Stomach (tissue), 9 donors: ENCODE measurements around the gene DLG2. TPM values are rescaled to one million over a fixed set of nuclear protein-coding genes. Genes with fewer than 3 reads are reported as not detected.
"Not testable (repeated sequence)": the region's sequence is repeated elsewhere in the genome, so short reads cannot be mapped to it uniquely, and the experiment has no call there.

Source experiments
- DNase-seq, 2 donors: peaks; one replicate each; pipeline versions ENCODE4 v3.0.0 to v3.0.0-alpha.2; 2013 to 2019
- H3K27ac ChIP-seq, 5 donors: fragments of 200-600 bp in 4 of 5; sonication (generic) in 4 of 5; one replicate each; pipeline ENCODE4 v1.5.1; 2013 to 2019; ENCODE audit warnings: mild to moderate bottlenecking in 1 of 5, moderate library complexity in 1 of 5
- H3K27me3 ChIP-seq, 3 donors: fragments of 200-600 bp; sonication (generic); one replicate each; pipeline ENCODE4 v1.5.1; 2017 to 2019; ENCODE audit warnings: mixed run types in 1 of 3
- H3K36me3 ChIP-seq, 4 donors: fragments of 200-600 bp; sonication (generic); 1 replicate in 3 of 4; 2 replicates in 1 of 4; pipeline ENCODE4 v1.5.1; 2016 to 2019
- H3K4me1 ChIP-seq, 4 donors: fragments of 200-600 bp; sonication (generic); one replicate each; pipeline ENCODE4 v1.5.1; 2016 to 2019
- H3K4me3 ChIP-seq, 4 donors: fragments of 200-600 bp; sonication (generic) in 3 of 4; one replicate each; pipeline ENCODE4 v1.5.1; 2016 to 2019; ENCODE audit warnings: mild to moderate bottlenecking in 1 of 4
- H3K9me3 ChIP-seq, 4 donors: fragments of 200-600 bp; sonication (generic); one replicate each; pipeline ENCODE4 v1.5.1; 2016 to 2019
- CTCF ChIP-seq, 7 experiments: fragments of 450-650 bp in 4 of 7; fragments of 200-600 bp in 3 of 7; sonication (generic) in 3 of 7; IDR thresholded peaks; one replicate each; pipeline ENCODE4 v1.5.1; 2016 to 2019; ENCODE audit warnings: antibody characterized with exemption in 7 of 7, control low read depth in 2 of 7, mild to moderate bottlenecking in 1 of 7
- EP300 ChIP-seq: sonication (generic); formaldehyde crosslinking; IDR thresholded peaks from one replicate; pipeline ENCODE4 v1.6.1; 2017; ENCODE audit warnings: antibody characterized with exemption
- POLR2A ChIP-seq, 4 donors: fragments of 450-650 bp; IDR thresholded peaks; one replicate each; pipeline ENCODE4 v1.6.1; 2016; ENCODE audit warnings: antibody characterized with exemption in 4 of 4, control low read depth in 2 of 4, mild to moderate bottlenecking in 1 of 4, moderate library complexity in 1 of 4
- POLR2AphosphoS5 ChIP-seq, 3 donors: sonication (generic); formaldehyde crosslinking; IDR thresholded peaks; one replicate each; pipeline ENCODE4 v1.6.1; 2016; ENCODE audit warnings: antibody characterized with exemption in 3 of 3
- WGBS, 5 donors: extraction: QIAGEN DNeasy Blood & Tissue Kit in 3 of 5; methylation state at CpG; one replicate each; pipeline versions ENCODE4 v1.1.5 to v1.1.7; 2013 to 2018; 5-methylcytosine and 5-hydroxymethylcytosine counted together
- intact Hi-C: fragments of 100-400 bp; cut with DNase I; formaldehyde crosslinking; loops from one replicate; pipeline ENCODE4 v1.15.1; 2023; ENCODE audit warnings: low total_unique reads
- polyA plus RNA-seq, 3 donors: library from polyadenylated mRNA; stranded (reverse); fragments of 200-250 nt; gene quantifications; one replicate each; pipeline ENCODE4 v1.2.3, GENCODE V29; 2013
- total RNA-seq, 5 donors: library from RNA; depleted of rRNA; stranded (reverse); fragments of >200 nt; gene quantifications; one replicate each; pipeline versions ENCODE4 v1.1.0 to v1.2.3, GENCODE V29; 2014 to 2016
- donor health status: healthy with polysubstance abuse.
- donor health status: Bipolar disorder and iron deficiency.
- donor health status: healthy.

The DLG2 gene
- total and polyA plus RNA-seq, 8 donors, result 1.3 to 19.1 (median 3.5) TPM

DNA sequence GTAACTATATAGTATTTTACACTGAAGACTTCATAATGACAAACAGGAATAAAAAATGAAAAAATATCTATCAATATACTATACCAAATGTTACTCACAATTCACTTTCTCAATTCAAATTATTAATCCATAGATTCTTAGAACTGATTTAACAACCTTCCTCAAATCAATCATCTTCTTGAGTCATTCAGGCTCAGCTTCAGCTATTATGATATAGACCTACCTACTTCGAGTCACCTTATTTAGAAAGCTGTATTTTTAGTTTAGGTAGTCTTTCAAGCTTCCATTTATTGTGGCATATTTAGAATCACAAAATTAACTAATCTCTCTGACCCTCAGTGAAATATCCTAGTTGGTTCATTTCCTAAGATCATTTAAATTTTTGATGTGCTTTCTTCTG, 29.6 kb upstream of the DLG2 start:
- Histone ChIP-seq H3K27ac (no peak overlapping the region), H3K27me3 (no peaks in the 10 kb centered on the region), H3K4me3 (no peak overlapping the region), H3K4me1 (peaks cover 4 to 66% (median 51%) of the 10 kb centered on the region in 4 donors), H3K9me3 (no peaks in the 10 kb centered on the region), H3K36me3 (peaks cover 6 to 85% (median 76%) of the 10 kb centered on the region in 4 donors)
- intact Hi-C loops, result no loop called here
- WGBS, 5 donors, result 78 to 89% (median 83%) methylated on average over 1 of the region's 1 CpG
- no peak for TF ChIP-seq POLR2AphosphoS5 (IDR thresholded peaks at IDR 0.05)
- TF ChIP-seq EP300, result no peak
- no peak for TF ChIP-seq CTCF (IDR thresholded peaks at IDR 0.05)
- TF ChIP-seq POLR2A (IDR thresholded peaks at IDR 0.05), result no peak
- DNase-seq, result no peak

DNA sequence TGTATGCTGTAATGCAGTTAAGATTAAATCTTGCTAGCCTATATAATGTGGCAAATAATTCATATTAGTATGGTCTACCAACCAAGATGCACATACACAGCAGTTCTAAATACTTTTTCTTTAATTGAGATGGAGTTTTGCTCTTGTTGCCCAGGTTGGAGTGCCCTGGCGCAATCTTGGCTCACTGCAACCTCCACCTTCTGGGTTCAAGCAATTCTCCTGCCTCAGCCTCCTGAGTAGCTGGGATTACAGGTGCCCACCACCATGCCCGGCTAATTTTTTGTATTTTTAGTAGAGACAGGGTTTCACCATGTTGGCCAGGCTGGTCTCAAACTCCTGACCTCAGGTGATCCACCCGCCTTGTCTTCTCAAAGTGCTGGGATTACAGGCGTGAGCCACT, 27.2 kb upstream of the DLG2 start:
- Histone ChIP-seq H3K4me1 (peaks cover 5 to 52% (median 32%) of the 10 kb centered on the region in 4 donors), H3K36me3 (peaks cover 6 to 76% (median 71%) of the 10 kb centered on the region in 4 donors)
- H3K4me3 ChIP-seq, DNase-seq, H3K27ac ChIP-seq, H3K27me3 ChIP-seq, H3K9me3 ChIP-seq, intact Hi-C loops: not testable (repeated sequence)
- 94 to 97% (median 96%) methylated on average over 3 to 4 of the region's 4 CpGs for WGBS, 5 donors

- intact Hi-C loops, result no loop called here
- H3K4me1 ChIP-seq, result peaks cover 13 to 51% (median 31%) of the 10 kb centered on the region in 4 donors
These were observed 25.8 kb upstream of the DLG2 start for GRCh38 chr11:85652786-85653447.

DNA sequence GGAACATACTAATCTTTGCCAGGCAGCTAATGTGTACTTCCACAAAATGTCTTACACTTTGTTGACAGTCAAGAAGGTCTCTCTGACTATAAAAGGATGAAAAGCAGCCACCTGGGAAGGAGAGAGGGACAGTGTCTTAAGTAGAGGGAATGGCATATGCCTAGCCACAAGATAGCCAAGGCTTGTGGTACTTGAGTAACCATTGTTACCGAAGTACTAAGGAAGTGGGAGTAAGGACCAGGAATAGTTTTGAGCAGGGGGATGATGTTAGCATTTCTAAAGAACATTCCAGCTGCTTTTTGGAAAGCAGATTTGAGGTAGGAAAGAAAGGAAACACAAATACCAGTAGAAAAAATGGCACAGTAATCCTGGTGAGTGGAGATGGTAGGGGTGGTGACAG, 24.0 kb upstream of the DLG2 start:
- no peak overlapping the region for H3K27ac ChIP-seq
- H3K36me3 ChIP-seq, result peaks cover 6 to 48% (median 42%) of the 10 kb centered on the region in 4 donors
- TF ChIP-seq POLR2AphosphoS5 (IDR thresholded peaks at IDR 0.05), result no peak
- TF ChIP-seq POLR2A (IDR thresholded peaks at IDR 0.05), result no peak
- TF ChIP-seq EP300, result no peak
- no peak for TF ChIP-seq CTCF (IDR thresholded peaks at IDR 0.05)
- no peak for DNase-seq
- WGBS, 5 donors, result 73 to 92% (median 81%) methylated on average over 1 of the region's 1 CpG
- peaks cover 13 to 48% (median 32%) of the 10 kb centered on the region in 4 donors for H3K4me1 ChIP-seq
- no peaks in the 10 kb centered on the region for H3K9me3 ChIP-seq
- H3K4me3 ChIP-seq, result no peak overlapping the region
- intact Hi-C loops, result no loop called here
- H3K27me3 ChIP-seq, result no peaks in the 10 kb centered on the region

More at GRCh38 chr11:85652786-85653447, 25.8 kb upstream of the DLG2 start:
- no peaks in the 10 kb centered on the region for H3K9me3 ChIP-seq
- TF ChIP-seq CTCF (IDR thresholded peaks at IDR 0.05) (no peak), POLR2AphosphoS5 (IDR thresholded peaks at IDR 0.05) (no peak), EP300 (no peak), POLR2A (IDR thresholded peaks at IDR 0.05) (no peak)
- WGBS, 5 donors, result 40 to 62% (median 48%) methylated on average over 3 of the region's 3 CpGs
- DNase-seq, result no peak
- H3K4me3 ChIP-seq, result no peak overlapping the region
- no peak overlapping the region for H3K27ac ChIP-seq
- no peaks in the 10 kb centered on the region for H3K27me3 ChIP-seq
- peaks cover 6 to 66% (median 60%) of the 10 kb centered on the region in 4 donors for H3K36me3 ChIP-seq
